GM19193 (cell line): ENCODE measurements around the gene ADAM11.

Source experiments
- POLR2A ChIP-seq: IDR thresholded peaks from 4 replicates; pipeline ENCODE4 v1.6.1; 2011; ENCODE audit not compliant: insufficient read depth, insufficient read length; ENCODE audit errors: extremely low read depth

ADAM11 gene

GRCh38 chr17:44779211-44780025 lies 20.6 kb downstream of the ADAM11 start:
- no peak for TF ChIP-seq POLR2A

- no peak for TF ChIP-seq POLR2A
Observed at GRCh38 chr17:44780161-44780560, 21.4 kb downstream of the ADAM11 start.

GRCh38 chr17:44780845-44781480 lies 22.2 kb downstream of the ADAM11 start:
- no peak for TF ChIP-seq POLR2A

- TF ChIP-seq POLR2A: no peak
Observed at GRCh38 chr17:44781551-44782325, 22.9 kb downstream of the ADAM11 start.

GRCh38 chr17:44782326-44782850 lies 23.6 kb downstream of the ADAM11 start:
- no peak for TF ChIP-seq POLR2A

- TF ChIP-seq POLR2A: no peak
Observed at GRCh38 chr17:44785921-44786320, 27.1 kb downstream of the ADAM11 start.

- TF ChIP-seq POLR2A: no peak
Observed at GRCh38 chr17:44786551-44787081, 27.8 kb downstream of the ADAM11 start.

GRCh38 chr17:44787271-44787940 lies 28.6 kb downstream of the ADAM11 start:
- no peak for TF ChIP-seq POLR2A

- TF ChIP-seq POLR2A: no peak
Observed at GRCh38 chr17:44788139-44788538, 29.4 kb downstream of the ADAM11 start.

- TF ChIP-seq POLR2A: no peak
Observed at GRCh38 chr17:44792276-44792675, 33.5 kb downstream of the ADAM11 start.

GRCh38 chr17:44793885-44794842 lies 35.4 kb downstream of the ADAM11 start:
- TF ChIP-seq POLR2A: no peak

- no peak for TF ChIP-seq POLR2A
Observed at GRCh38 chr17:44794851-44795413, 36.1 kb downstream of the ADAM11 start.

- no peak for TF ChIP-seq POLR2A
Observed at GRCh38 chr17:44795421-44795820, 36.6 kb downstream of the ADAM11 start.
